IPS-18a (cell line): ENCODE data around the gene ANKRD13D.

Experiments
- H3K27ac ChIP-seq: one replicate; pipeline ENCODE4 v1.5.1; 2013; ENCODE audit warnings: low read length
- H3K27me3 ChIP-seq: one replicate; pipeline ENCODE4 v1.6.1; 2013; ENCODE audit warnings: mild to moderate bottlenecking, low read length; ENCODE audit not compliant: control insufficient read depth, insufficient read depth
- H3K36me3 ChIP-seq: one replicate; pipeline ENCODE4 v1.6.1; 2013; ENCODE audit warnings: low read depth, low read length; ENCODE audit not compliant: control insufficient read depth
- H3K4me1 ChIP-seq: one replicate; pipeline ENCODE4 v1.6.1; 2013; ENCODE audit warnings: low read depth, low read length; ENCODE audit not compliant: control insufficient read depth
- H3K4me3 ChIP-seq: one replicate; pipeline ENCODE4 v1.5.1; 2013; ENCODE audit warnings: low read length
- H3K9ac ChIP-seq: one replicate; pipeline ENCODE4 v1.6.1; 2013; ENCODE audit warnings: mild to moderate bottlenecking, low read length, moderate library complexity
- H3K9me3 ChIP-seq: one replicate; pipeline ENCODE4 v1.6.1; 2013; ENCODE audit warnings: low read depth, low read length; ENCODE audit not compliant: control insufficient read depth

The ANKRD13D gene

GRCh38 chr11:67278135-67278938 lies 10.8 kb upstream of the ANKRD13D start:
- Histone ChIP-seq H3K27ac (no peak overlapping the region), H3K36me3 (peaks cover 37% of the 10 kb centered on the region), H3K9ac (no peak overlapping the region)

GRCh38 chr11:67278939-67279588 lies 10.0 kb upstream of the ANKRD13D start:
- no peaks in the 10 kb centered on the region for H3K27me3 ChIP-seq
- H3K9ac ChIP-seq: no peak overlapping the region
- H3K36me3 ChIP-seq: peaks cover 45% of the 10 kb centered on the region
- no peak overlapping the region for H3K4me3 ChIP-seq
- H3K9me3 ChIP-seq: no peaks in the 10 kb centered on the region
- H3K27ac ChIP-seq: no peak overlapping the region
- peaks cover 14% of the 10 kb centered on the region for H3K4me1 ChIP-seq

More at GRCh38 chr11:67278135-67278938, 10.8 kb upstream of the ANKRD13D start:
- Histone ChIP-seq H3K27me3 (no peaks in the 10 kb centered on the region), H3K4me1 (peaks cover 14% of the 10 kb centered on the region), H3K9me3 (no peaks in the 10 kb centered on the region), H3K4me3 (no peak overlapping the region)

- Histone ChIP-seq H3K4me1 (peaks cover 14% of the 10 kb centered on the region), H3K27ac (no peak overlapping the region), H3K9me3 (no peaks in the 10 kb centered on the region), H3K4me3 (no peak overlapping the region), H3K9ac (no peak overlapping the region), H3K36me3 (peaks cover 52% of the 10 kb centered on the region), H3K27me3 (no peaks in the 10 kb centered on the region)
Measured at GRCh38 chr11:67279589-67280340, 9.3 kb upstream of the ANKRD13D start.

GRCh38 chr11:67280341-67280787 lies 8.7 kb upstream of the ANKRD13D start:
- Histone ChIP-seq H3K4me3 (no peak overlapping the region), H3K27me3 (no peaks in the 10 kb centered on the region), H3K9me3 (no peaks in the 10 kb centered on the region), H3K9ac (no peak overlapping the region), H3K4me1 (peaks cover 14% of the 10 kb centered on the region), H3K27ac (no peak overlapping the region), H3K36me3 (peaks cover 57% of the 10 kb centered on the region)

- H3K27me3 ChIP-seq: no peaks in the 10 kb centered on the region
- no peak overlapping the region for H3K4me3 ChIP-seq
- H3K9me3 ChIP-seq: no peaks in the 10 kb centered on the region
- no peak overlapping the region for H3K27ac ChIP-seq
- H3K36me3 ChIP-seq: peaks cover 57% of the 10 kb centered on the region
- no peak overlapping the region for H3K9ac ChIP-seq
- H3K4me1 ChIP-seq: peaks cover 14% of the 10 kb centered on the region
Measured at GRCh38 chr11:67280788-67281551, 8.1 kb upstream of the ANKRD13D start.

- Histone ChIP-seq H3K4me3 (no peak overlapping the region), H3K27me3 (no peaks in the 10 kb centered on the region), H3K4me1 (peaks cover 11% of the 10 kb centered on the region), H3K9ac (no peak overlapping the region), H3K9me3 (no peaks in the 10 kb centered on the region), H3K36me3 (peaks cover 57% of the 10 kb centered on the region), H3K27ac (no peak overlapping the region)
Measured at GRCh38 chr11:67281552-67282150, 7.5 kb upstream of the ANKRD13D start.

GRCh38 chr11:67282155-67282875 lies 6.8 kb upstream of the ANKRD13D start:
- Histone ChIP-seq H3K9ac (no peak overlapping the region), H3K27ac (no peak overlapping the region), H3K4me3 (no peak overlapping the region), H3K4me1 (peaks cover 4% of the 10 kb centered on the region), H3K36me3 (peaks cover 57% of the 10 kb centered on the region), H3K27me3 (no peaks in the 10 kb centered on the region), H3K9me3 (no peaks in the 10 kb centered on the region)

- H3K36me3 ChIP-seq: peaks cover 57% of the 10 kb centered on the region
- H3K9ac ChIP-seq: no peak overlapping the region
- H3K4me1 ChIP-seq: peaks cover 5% of the 10 kb centered on the region
- H3K27ac ChIP-seq: no peak overlapping the region
- H3K9me3 ChIP-seq: no peaks in the 10 kb centered on the region
- H3K4me3 ChIP-seq: no peak overlapping the region
- H3K27me3 ChIP-seq: no peaks in the 10 kb centered on the region
Measured at GRCh38 chr11:67282876-67283371, 6.2 kb upstream of the ANKRD13D start.

- Histone ChIP-seq H3K4me3 (no peak overlapping the region), H3K27me3 (no peaks in the 10 kb centered on the region), H3K36me3 (peaks cover 57% of the 10 kb centered on the region), H3K9ac (no peak overlapping the region), H3K4me1 (peaks cover 9% of the 10 kb centered on the region), H3K9me3 (no peaks in the 10 kb centered on the region), H3K27ac (no peak overlapping the region)
Measured at GRCh38 chr11:67283481-67283963, 5.6 kb upstream of the ANKRD13D start.

GRCh38 chr11:67284811-67285540 lies 4.1 kb upstream of the ANKRD13D start:
- no peak overlapping the region for H3K9ac ChIP-seq
- peaks cover 9% of the 10 kb centered on the region for H3K4me1 ChIP-seq
- H3K27ac ChIP-seq: no peak overlapping the region
- H3K9me3 ChIP-seq: no peaks in the 10 kb centered on the region
- no peaks in the 10 kb centered on the region for H3K27me3 ChIP-seq
- H3K4me3 ChIP-seq: no peak overlapping the region
- H3K36me3 ChIP-seq: peaks cover 51% of the 10 kb centered on the region
